ENCODE results near the gene SMAD3. TPM values are rescaled to one million over a fixed set of nuclear protein-coding genes. Genes with fewer than 3 reads are reported as not detected.

SMAD3 gene
- total RNA-seq, 3 donors from 2014 or later: 22.5 to 44.6 (median 33.4) TPM

GRCh38 chr15:67089217-67090193, 24.1 kb downstream of the SMAD3 start:
- intact Hi-C loops (cut with DNase I; ENCODE audit: low total_unique reads): no loop called here
- no peaks in the 10 kb centered on the region for H3K36me3 ChIP-seq
- no peaks in the 10 kb centered on the region for H3K27me3 ChIP-seq
- H3K4me1 ChIP-seq: peaks cover 10 to 14% of the 10 kb centered on the region in 2 donors
- no peak for DNase-seq (ENCODE audit: low spot score in 2 of 2)
- no peak overlapping the region for H3K4me3 ChIP-seq
- H3K27ac ChIP-seq: peak overlapping the region in 1 of 2 donors; percentile 57
- no peak for TF ChIP-seq POLR2A (IDR thresholded peaks at IDR 0.05)
- no peak for TF ChIP-seq POLR2AphosphoS5 (IDR thresholded peaks at IDR 0.05)
- no peak for TF ChIP-seq CTCF (IDR thresholded peaks at IDR 0.05)
- no peaks in the 10 kb centered on the region for H3K9me3 ChIP-seq

- peak overlapping the region; percentile 54 to 57 for H3K27ac ChIP-seq
- intact Hi-C loops (cut with DNase I; ENCODE audit: low total_unique reads): no loop called here
Observed at GRCh38 chr15:67090297-67091070, 25.1 kb downstream of the SMAD3 start.

GRCh38 chr15:67091071-67091979, 25.9 kb downstream of the SMAD3 start:
- H3K4me1 ChIP-seq: peaks cover 10 to 14% of the 10 kb centered on the region in 2 donors
- TF ChIP-seq POLR2AphosphoS5 (IDR thresholded peaks at IDR 0.05): no peak
- no peak for TF ChIP-seq POLR2A (IDR thresholded peaks at IDR 0.05)
- TF ChIP-seq CTCF (IDR thresholded peaks at IDR 0.05): no peak
- no peaks in the 10 kb centered on the region for H3K36me3 ChIP-seq
- DNase-seq (ENCODE audit: low spot score in 2 of 2): no peak
- no peaks in the 10 kb centered on the region for H3K27me3 ChIP-seq
- peak overlapping the region; percentile 54 to 57 for H3K27ac ChIP-seq
- no peaks in the 10 kb centered on the region for H3K9me3 ChIP-seq
- H3K4me3 ChIP-seq: no peak overlapping the region
- intact Hi-C loops (cut with DNase I; ENCODE audit: low total_unique reads): no loop called here

More at GRCh38 chr15:67090297-67091070, 25.1 kb downstream of the SMAD3 start:
- H3K4me1 ChIP-seq: peaks cover 10 to 14% of the 10 kb centered on the region in 2 donors
- no peak for DNase-seq (ENCODE audit: low spot score in 2 of 2)
- no peaks in the 10 kb centered on the region for H3K9me3 ChIP-seq
- H3K36me3 ChIP-seq: no peaks in the 10 kb centered on the region
- H3K4me3 ChIP-seq: no peak overlapping the region
- no peaks in the 10 kb centered on the region for H3K27me3 ChIP-seq
- TF ChIP-seq POLR2A (IDR thresholded peaks at IDR 0.05) (no peak), CTCF (IDR thresholded peaks at IDR 0.05) (no peak), POLR2AphosphoS5 (IDR thresholded peaks at IDR 0.05) (no peak)

GRCh38 chr15:67091980-67092677, 26.7 kb downstream of the SMAD3 start:
- Histone ChIP-seq H3K9me3 (no peaks in the 10 kb centered on the region), H3K4me1 (peaks cover 10 to 14% of the 10 kb centered on the region in 2 donors), H3K27me3 (no peaks in the 10 kb centered on the region), H3K36me3 (no peaks in the 10 kb centered on the region), H3K27ac (peak overlapping the region; percentile 54 to 57), H3K4me3 (no peak overlapping the region)
- DNase-seq (ENCODE audit: low spot score in 2 of 2): no peak
- intact Hi-C loops (cut with DNase I; ENCODE audit: low total_unique reads): no loop called here
- TF ChIP-seq POLR2A (IDR thresholded peaks at IDR 0.05) (no peak), CTCF (IDR thresholded peaks at IDR 0.05) (no peak), POLR2AphosphoS5 (IDR thresholded peaks at IDR 0.05) (no peak)
